ENCODE results near the gene UBE4B. TPM values are rescaled to one million over a fixed set of nuclear protein-coding genes. Genes with fewer than 3 reads are reported as not detected.

The UBE4B gene
- total and polyA plus RNA-seq, 2 of the 13 experiments (the other 11 are each of a cell fraction or from before 2014, with no cell fraction given) = 15.2 to 24.8 TPM

GRCh38 chr1:10032590-10033358, at the start of gene UBE4B (continued):
- no peak for TF ChIP-seq POLR2AphosphoS5 (IDR thresholded peaks at IDR 0.05; ENCODE audit: low read depth, low read length)
- no peak for TF ChIP-seq ZNF550 (CRISPR knock-in tag; IDR thresholded peaks at IDR 0.05; ENCODE audit: borderline replicate concordance)
- TF ChIP-seq PRDM10 (CRISPR knock-in tag; IDR thresholded peaks at IDR 0.05; ENCODE audit: low read depth) = 0 out of 2 replicates have a peak, but pooled peaks have one; percentile 13
- TF ChIP-seq ZBTB40 (IDR thresholded peaks at IDR 0.05) = no peak
- TF ChIP-seq ZBTB40 (CRISPR knock-in tag; IDR thresholded peaks at IDR 0.05) = 0 out of 2 replicates have a peak, but pooled peaks have one; percentile 13
- TF ChIP-seq ZNF225 (CRISPR knock-in tag; IDR thresholded peaks at IDR 0.05) = no peak
- no peak for TF ChIP-seq ZNF883 (CRISPR knock-in tag; IDR thresholded peaks at IDR 0.05; ENCODE audit: not compliant biosample characterization)
- 0 out of 2 replicates have a peak, but pooled peaks have one; percentile 26 for TF ChIP-seq HCFC1 (IDR thresholded peaks at IDR 0.05; ENCODE audit: low read depth, low read length)
- peak; percentile 64 for TF ChIP-seq AGO1 (IDR thresholded peaks at IDR 0.05; ENCODE audit: low read depth, low read length, poor library complexity, severe bottlenecking)
- no peak for TF ChIP-seq ZFP36L1 (CRISPR knock-in tag; IDR thresholded peaks at IDR 0.05)
- peak; percentile 49; the same call in 1 of the 2 replicates for TF ChIP-seq MEIS2 (CRISPR knock-in tag; IDR thresholded peaks at IDR 0.05)
- TF ChIP-seq ZNF766 (CRISPR knock-in tag; IDR thresholded peaks at IDR 0.05; ENCODE audit: borderline replicate concordance) = 0 out of 2 replicates have a peak, but pooled peaks have one; percentile 51
- no peak for TF ChIP-seq HMG20B (CRISPR knock-in tag; conservative IDR thresholded peaks at IDR 0.05)
- no peak for TF ChIP-seq LCORL (IDR thresholded peaks at IDR 0.05)
- peak; percentile 76; the same call in 1 of the 2 replicates for TF ChIP-seq LCORL (CRISPR knock-in tag; IDR thresholded peaks at IDR 0.05)
- no peak for TF ChIP-seq HNRNPUL1 (IDR thresholded peaks at IDR 0.05; ENCODE audit: low read depth, low read length)
- no peak for TF ChIP-seq ZNF10 (CRISPR knock-in tag; IDR thresholded peaks at IDR 0.05; ENCODE audit: borderline replicate concordance, low read depth)

Measured in HepG2 (cell line).